ES-I3 (cell line): ENCODE results near the gene HIPK2.
"Not testable (repeated sequence)": the region's sequence is repeated elsewhere in the genome, so short reads cannot be mapped to it uniquely, and the experiment has no call there.

Experiments used
- H3K36me3 ChIP-seq: 2 replicates; pipeline ENCODE4 v1.6.1; 2013; ENCODE audit warnings: mild to moderate bottlenecking, low read length, control low read depth, moderate library complexity; ENCODE audit not compliant: insufficient read depth
- H3K4me1 ChIP-seq: 2 replicates; pipeline ENCODE4 v1.6.1; 2013; ENCODE audit warnings: mild to moderate bottlenecking, control low read depth, low read length; ENCODE audit not compliant: insufficient read depth
- H3K9ac ChIP-seq: 2 replicates; pipeline ENCODE4 v1.6.1; 2013; ENCODE audit warnings: low read depth, mild to moderate bottlenecking, low read length, moderate library complexity
- H3K9me3 ChIP-seq: 2 replicates; pipeline ENCODE4 v1.6.1; 2013; ENCODE audit warnings: mild to moderate bottlenecking, low read length, moderate library complexity; ENCODE audit not compliant: control insufficient read depth, insufficient read depth

Gene HIPK2

DNA sequence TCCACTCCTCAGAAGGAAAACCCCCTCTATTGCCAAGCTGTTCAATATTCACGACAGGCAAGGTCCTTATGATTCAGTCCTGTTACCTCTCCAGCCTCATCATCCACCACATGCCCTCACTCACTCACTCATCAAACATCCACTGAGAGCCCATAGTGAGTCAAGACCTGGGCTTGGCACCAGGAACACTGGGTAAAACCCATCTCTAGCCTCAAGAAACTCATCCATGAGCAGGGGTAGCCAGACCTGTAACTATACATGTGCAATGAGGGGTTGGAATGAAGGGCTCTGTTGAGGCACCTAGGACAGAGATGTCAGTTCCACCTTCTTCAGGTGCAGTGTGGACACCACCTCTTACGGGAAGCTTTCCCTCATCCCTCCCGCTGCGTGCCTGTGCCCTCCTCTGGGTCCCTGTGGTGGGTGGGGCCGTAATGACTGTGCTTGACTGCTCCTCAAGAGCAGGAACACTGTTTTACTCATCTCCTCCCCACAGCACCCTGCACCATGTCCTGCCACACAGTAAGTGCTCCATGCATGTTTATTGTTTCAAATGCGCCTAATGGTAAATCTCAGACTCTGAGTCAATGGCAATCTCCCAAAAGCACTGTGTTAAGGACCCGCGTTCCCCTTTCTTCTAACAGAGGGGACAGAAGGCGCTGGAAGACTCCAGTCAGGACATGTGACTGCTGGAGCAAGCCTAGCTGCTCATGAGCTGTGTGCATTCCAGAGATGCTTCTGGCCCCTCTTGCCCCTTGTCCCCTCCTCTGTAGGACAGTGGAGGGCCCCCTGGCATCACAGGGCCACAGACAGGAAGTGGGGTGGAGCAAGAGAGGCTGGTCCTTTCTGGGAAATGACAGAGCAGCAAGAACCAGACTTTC lies 95.4 kb downstream of the HIPK2 start:
- H3K4me1 ChIP-seq, result peaks cover 17% of the 10 kb centered on the region
- H3K9ac ChIP-seq, result no peak overlapping the region
- H3K9me3 ChIP-seq, result no peaks in the 10 kb centered on the region
- H3K36me3 ChIP-seq, result no peaks in the 10 kb centered on the region

DNA sequence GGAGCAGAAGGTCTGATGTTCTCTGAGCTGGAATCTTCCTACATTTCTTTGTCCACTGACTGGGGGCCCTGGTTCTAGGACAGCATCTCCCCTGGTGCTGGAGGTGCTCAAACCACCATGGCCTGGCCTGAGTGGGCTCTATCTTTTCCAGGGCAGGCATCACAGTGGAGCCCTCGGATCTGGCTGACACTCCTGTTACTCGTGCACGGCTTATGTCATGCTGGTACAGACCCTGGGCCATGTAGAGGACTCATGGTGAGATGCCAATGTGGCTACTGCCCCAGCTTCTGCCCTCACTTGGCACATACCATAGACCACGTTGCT lies 96.0 kb downstream of the HIPK2 start:
- no peaks in the 10 kb centered on the region for H3K36me3 ChIP-seq
- no peak overlapping the region for H3K9ac ChIP-seq
- peaks cover 17% of the 10 kb centered on the region for H3K4me1 ChIP-seq

DNA sequence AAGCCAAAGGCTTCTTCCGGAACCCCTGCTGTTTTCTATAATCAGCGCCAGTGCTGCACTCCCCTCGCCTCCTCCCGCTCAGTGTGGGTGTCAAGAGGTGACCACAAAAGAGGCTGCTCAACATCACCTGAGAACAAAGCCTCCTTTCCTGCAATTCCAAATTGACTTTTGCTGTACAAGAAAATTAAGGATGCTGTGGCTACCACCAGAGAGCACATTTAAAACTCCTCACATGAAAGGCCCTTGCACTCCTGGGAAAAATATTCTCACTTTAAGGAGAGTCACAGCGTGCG lies 96.4 kb downstream of the HIPK2 start:
- Histone ChIP-seq H3K4me1 (peaks cover 17% of the 10 kb centered on the region), H3K9me3 (no peaks in the 10 kb centered on the region), H3K36me3 (no peaks in the 10 kb centered on the region), H3K9ac (no peak overlapping the region)

More for the DNA sequence above, 96.0 kb downstream of the HIPK2 start:
- no peaks in the 10 kb centered on the region for H3K9me3 ChIP-seq

DNA sequence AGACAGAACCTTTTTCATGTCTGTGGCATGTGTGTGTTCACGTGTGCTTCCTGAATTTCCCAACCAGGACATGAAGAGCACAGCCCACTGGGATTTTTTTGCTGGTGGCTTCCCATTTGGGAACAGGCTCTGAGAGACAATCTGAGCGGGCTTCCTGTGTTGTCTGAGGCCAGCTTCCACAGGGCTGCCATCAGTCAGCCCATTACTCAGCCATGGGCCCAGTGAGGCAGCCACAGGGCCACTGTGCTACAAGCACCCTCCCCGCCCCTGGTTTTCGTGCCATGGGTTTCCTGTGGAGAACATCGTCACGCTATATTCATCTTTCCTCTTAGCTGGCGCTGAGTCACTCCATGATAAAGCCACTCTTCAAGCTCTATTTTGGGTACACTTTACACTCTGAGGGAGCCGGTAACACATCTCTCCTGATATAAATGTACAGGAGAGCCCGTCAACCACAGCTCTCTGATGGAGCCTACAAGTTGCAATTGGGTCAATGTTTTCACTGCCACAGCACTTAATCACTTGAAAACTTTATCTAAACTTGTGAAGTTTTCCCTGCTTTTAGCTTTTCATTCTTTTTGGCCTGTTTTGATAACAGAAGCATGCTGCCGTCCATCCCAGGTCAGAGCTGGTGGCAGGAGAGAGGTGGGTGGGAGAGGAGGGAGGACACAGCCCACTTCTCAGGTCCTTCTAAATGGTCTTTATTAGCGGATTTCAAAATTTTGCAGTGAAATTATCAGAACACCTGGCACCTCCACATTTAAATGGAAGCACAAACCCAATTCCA lies 96.9 kb downstream of the HIPK2 start:
- Histone ChIP-seq H3K4me1 (peaks cover 17% of the 10 kb centered on the region), H3K36me3 (no peaks in the 10 kb centered on the region), H3K9me3 (no peaks in the 10 kb centered on the region), H3K9ac (no peak overlapping the region)

DNA sequence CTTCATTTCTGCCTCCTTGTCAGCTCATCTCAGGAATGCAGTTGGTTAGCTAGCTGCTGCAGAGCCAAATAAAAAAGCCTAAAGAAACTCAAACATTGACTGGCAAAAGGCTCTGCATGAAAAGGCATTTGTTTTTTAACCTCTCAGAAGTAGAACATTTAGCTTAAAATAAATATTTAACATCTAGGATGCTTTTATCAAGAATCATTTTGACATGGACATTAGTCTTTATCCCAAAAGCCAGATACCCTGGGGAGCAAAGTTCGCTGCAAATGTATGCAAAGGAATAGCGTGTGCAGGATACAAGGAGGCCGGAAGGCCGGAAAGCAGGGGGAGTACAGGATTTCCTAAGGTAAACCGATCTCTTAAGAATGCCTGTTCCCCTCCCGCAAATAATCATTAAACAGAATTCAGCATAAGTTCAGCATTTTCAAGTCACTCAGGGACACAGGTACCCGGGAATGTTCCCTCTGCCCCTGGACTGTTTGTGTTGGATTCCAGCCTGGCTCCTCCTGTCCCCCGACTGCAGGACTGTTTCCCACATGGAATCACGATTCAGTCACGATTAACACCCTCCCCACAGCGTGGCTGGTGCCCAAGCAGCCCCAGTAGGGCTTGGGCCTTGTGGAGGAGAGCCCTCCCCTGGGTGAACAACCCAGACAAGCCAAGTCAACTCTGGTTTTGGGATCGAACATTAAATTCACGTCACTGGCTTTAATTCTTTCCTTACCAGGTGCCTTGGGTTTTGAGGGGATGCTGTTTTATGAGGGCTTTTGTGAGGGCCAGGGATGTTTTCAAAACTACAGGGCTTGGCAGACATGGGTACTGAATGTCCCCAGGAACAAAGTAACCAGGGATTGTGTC lies 97.8 kb downstream of the HIPK2 start:
- Histone ChIP-seq H3K4me1 (peaks cover 17% of the 10 kb centered on the region), H3K36me3 (no peaks in the 10 kb centered on the region), H3K9ac (no peak overlapping the region), H3K9me3 (no peaks in the 10 kb centered on the region)

DNA sequence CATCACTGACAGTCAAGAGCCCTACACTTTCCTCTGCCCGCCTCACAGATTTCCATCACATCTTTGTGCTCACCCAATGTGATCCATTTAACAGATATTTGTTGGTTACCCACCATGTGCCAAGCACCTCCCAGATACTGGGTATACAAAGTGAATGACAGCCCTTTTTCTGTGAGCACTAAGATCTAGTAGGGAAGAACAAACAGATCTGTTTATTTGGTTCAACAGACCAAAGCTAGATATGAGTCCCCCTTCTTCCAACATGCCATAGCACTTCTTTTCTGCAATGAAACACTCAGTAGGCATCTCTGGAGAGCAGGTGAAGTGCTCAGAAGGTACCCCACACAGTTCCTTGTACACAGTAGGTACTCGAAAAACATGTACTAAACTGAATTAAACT lies 101.4 kb downstream of the HIPK2 start:
- no peak overlapping the region for H3K9ac ChIP-seq
- H3K9me3 ChIP-seq, result no peaks in the 10 kb centered on the region
- H3K36me3 ChIP-seq, result no peaks in the 10 kb centered on the region; the same call in 1 of the 2 replicates
- H3K4me1 ChIP-seq, result peaks cover 7% of the 10 kb centered on the region; the same call in 1 of the 2 replicates

DNA sequence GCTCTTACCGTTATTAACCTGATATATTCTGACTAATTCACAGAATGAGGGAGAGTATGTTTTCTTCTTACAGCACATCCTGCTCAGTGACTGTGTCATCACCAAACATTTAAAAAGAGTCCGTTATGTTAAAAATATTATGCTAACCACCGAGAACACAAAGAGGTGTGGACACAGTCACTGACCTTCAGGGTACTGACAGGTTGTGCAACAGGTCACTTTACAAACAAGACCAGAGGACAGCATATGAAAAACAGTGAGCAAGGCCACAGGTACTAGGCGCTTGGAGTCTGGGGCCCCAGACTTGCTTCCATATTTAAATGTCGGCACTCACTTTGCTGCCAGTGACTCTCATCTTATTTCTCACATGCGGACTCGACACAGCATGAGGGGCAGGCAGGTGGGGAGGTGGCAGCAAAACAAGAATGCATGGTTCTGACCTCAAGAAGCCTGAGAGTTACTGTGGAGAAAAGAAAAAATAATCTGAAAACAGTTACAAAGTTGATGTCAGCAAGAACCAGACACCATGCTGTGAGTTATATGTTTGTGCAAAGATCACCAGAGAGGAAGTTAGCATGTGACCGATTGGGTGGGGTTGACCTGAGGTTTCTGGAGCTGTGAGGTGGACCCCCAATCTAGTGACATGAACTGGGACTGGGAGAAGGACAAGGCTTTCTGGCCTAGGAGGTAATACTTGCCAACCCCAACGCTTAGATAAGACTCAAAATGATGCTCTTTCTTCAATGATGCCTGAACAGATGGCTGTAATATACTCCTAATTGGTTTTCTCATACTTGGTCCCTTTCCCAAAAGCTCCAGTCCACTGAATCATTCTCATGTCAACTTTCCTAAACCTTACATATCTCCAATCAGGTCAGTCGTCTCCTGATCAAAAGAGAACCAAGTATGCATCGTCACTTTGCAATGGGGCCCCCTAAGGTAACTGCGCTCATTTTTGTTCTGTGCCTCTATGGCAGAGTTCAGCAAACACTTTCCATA lies 102.4 kb downstream of the HIPK2 start:
- Histone ChIP-seq H3K4me1 (peaks cover 7% of the 10 kb centered on the region; the same call in 1 of the 2 replicates), H3K9ac (no peak overlapping the region), H3K9me3 (no peaks in the 10 kb centered on the region), H3K36me3 (no peaks in the 10 kb centered on the region; the same call in 1 of the 2 replicates)

DNA sequence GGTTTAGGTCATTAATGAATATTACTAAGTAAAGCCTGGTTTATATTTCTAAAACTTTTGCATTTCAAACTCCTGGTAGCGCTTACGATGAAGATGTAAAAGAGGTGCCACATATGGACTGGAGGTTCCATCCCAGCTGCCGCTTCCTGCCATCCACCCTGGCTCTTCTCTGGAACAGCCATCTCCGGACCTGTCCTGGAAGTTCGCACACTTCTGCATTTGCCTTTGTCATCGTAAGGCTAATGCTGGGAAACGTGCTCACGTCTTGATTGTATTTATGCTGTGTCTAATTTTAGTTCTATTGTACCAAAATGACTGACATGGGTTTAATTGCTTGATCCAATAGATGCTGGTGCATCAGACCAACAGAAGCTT lies 103.1 kb downstream of the HIPK2 start:
- Histone ChIP-seq H3K4me1 (peaks cover 1% of the 10 kb centered on the region; the same call in 1 of the 2 replicates), H3K9ac (no peak overlapping the region), H3K9me3 (no peaks in the 10 kb centered on the region), H3K36me3 (no peaks in the 10 kb centered on the region; the same call in 1 of the 2 replicates)

DNA sequence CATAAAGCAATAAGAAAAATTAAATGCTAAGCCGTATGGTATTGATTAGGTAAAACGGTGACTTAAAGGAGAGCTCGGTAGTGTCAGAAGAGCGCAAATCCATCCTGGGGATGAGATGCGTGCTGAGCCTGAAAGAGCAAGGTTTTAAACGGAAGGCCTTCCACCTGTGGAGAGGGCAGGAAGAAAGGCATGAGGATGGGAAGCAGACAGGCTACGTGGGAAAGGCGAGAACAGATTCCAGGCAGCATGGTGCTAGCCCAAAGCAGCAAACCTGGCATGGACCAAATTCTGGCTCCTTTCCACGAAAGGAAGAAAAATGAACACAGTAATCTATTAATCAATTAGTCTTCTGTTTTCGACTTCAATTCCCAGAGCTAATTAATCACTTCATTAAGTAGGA lies 103.5 kb downstream of the HIPK2 start:
- no peak overlapping the region for H3K9ac ChIP-seq
- H3K9me3 ChIP-seq, result no peaks in the 10 kb centered on the region
- no peaks in the 10 kb centered on the region; the same call in 1 of the 2 replicates for H3K36me3 ChIP-seq
- no peaks in the 10 kb centered on the region for H3K4me1 ChIP-seq

DNA sequence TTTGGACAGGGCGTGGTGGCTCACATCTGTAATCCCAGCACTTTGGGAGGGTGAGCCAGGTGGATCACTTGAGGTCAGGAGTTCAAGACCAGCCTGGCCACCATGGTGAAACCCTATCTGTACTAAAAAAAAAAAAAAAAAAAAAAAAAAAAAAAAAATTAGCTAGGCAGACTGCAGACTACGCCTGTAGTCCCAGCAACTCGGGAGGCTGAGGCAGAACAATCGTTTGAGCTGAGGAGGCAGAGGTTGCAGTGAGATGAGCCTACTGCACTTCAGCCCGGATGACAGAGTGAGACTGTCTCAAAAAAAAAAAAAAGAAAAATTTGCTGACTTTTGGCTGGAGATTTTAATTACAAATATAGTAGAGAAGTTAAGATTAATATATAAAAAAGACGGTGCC lies 104.0 kb downstream of the HIPK2 start:
- Histone ChIP-seq H3K9ac (no peak overlapping the region), H3K9me3 (no peaks in the 10 kb centered on the region), H3K36me3 (no peaks in the 10 kb centered on the region; the same call in 1 of the 2 replicates), H3K4me1 (no peaks in the 10 kb centered on the region)

DNA sequence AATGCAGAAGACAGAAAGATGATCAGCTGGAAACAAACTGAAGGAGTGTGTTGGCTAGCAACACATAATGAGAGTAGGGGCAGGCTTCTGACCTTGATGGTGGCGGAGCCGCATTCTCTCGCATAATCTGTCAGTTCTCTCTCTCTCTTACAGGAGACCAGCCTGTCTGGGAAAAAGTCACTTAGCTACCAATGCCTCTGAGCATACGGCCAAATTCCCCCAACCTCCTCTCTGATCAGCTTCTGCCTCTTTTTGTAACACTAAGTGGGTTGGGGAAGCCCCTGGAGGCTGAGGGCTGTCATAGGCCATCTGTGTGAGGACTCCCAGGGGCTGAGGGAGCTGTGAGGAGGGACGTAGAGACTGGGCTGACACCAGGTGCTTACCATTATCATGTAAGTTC lies 104.6 kb downstream of the HIPK2 start:
- no peaks in the 10 kb centered on the region; the same call in 1 of the 2 replicates for H3K36me3 ChIP-seq
- no peaks in the 10 kb centered on the region for H3K9me3 ChIP-seq
- H3K4me1 ChIP-seq, result no peaks in the 10 kb centered on the region
- no peak overlapping the region for H3K9ac ChIP-seq

DNA sequence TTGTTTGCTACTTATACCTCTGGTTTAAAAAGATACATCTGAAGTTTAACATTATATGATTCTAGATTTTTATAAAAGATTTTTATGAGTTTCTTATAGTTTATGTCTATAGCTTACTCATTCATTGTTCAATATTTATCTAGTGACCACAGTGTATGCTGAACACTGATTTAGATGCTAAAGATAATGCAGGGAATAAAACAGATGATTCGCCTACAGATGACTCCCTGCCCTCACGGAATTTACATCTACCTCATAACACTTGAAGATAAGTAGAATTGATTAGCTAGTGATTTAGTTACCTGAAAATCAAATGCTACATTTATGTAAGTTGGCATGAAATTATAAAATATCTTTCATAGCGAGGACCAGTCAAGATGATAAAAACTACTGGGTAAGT lies 105.8 kb downstream of the HIPK2 start:
- Histone ChIP-seq H3K9me3 (no peaks in the 10 kb centered on the region), H3K4me1 (no peaks in the 10 kb centered on the region), H3K9ac (no peak overlapping the region), H3K36me3 (no peaks in the 10 kb centered on the region; the same call in 1 of the 2 replicates)

DNA sequence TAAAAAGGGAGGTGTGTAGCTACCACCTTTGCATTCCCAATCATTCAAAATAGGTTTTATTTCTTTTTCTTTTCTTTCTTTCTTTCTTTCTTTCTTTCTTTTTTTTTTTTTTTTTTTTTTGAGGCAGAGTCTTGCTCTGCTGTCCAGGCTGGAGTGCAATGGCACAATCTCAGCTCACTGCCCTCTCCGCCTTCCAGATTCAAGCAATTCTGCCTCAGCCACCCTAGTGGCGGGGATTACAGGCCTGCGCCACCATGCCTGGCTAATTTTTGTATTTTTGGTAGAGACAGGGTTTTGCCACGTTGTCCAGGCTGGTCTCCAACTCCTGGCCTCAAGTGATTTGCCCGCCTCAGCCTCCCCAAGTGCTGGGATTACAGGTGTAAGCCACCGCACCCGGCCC lies 107.1 kb downstream of the HIPK2 start:
- H3K9me3 ChIP-seq, H3K9ac ChIP-seq, H3K4me1 ChIP-seq, H3K36me3 ChIP-seq: not testable (repeated sequence)
